ENCODE results near the gene NOS2.

The NOS2 gene

GRCh38 chr17:27818401-27819105, 18.2 kb upstream of the NOS2 start:
- no peak for DNase-seq

- DNase-seq = no peak
Observed at GRCh38 chr17:27817731-27818130, 17.4 kb upstream of the NOS2 start.

- no peak for DNase-seq
Observed at GRCh38 chr17:27816946-27817345, 16.6 kb upstream of the NOS2 start.

- no peak for DNase-seq
Observed at GRCh38 chr17:27811961-27812360, 11.6 kb upstream of the NOS2 start.

- DNase-seq = no peak
Observed at GRCh38 chr17:27810902-27811557, 10.7 kb upstream of the NOS2 start.

GRCh38 chr17:27810211-27810901, 10.0 kb upstream of the NOS2 start:
- DNase-seq = no peak

GRCh38 chr17:27809555-27809954, 9.2 kb upstream of the NOS2 start:
- no peak for DNase-seq

GRCh38 chr17:27808628-27809027, 8.3 kb upstream of the NOS2 start:
- DNase-seq = no peak

GRCh38 chr17:27807567-27808470, 7.5 kb upstream of the NOS2 start:
- peak; percentile 56 for DNase-seq

- peak; percentile 80 for DNase-seq
Observed at GRCh38 chr17:27805520-27806146, 5.3 kb upstream of the NOS2 start.

GRCh38 chr17:27804113-27804512, 3.8 kb upstream of the NOS2 start:
- no peak for DNase-seq

- no peak for DNase-seq
Observed at GRCh38 chr17:27802962-27803680, 2.8 kb upstream of the NOS2 start.

- DNase-seq = no peak
Observed at GRCh38 chr17:27802033-27802432, 1.7 kb upstream of the NOS2 start.

GRCh38 chr17:27798376-27798775, 2.0 kb downstream of the NOS2 start:
- DNase-seq = no peak

- DNase-seq = no peak
Observed at GRCh38 chr17:27797390-27798091, 2.8 kb downstream of the NOS2 start.

GRCh38 chr17:27793906-27794569, 6.3 kb downstream of the NOS2 start:
- no peak for DNase-seq

- DNase-seq = no peak
Observed at GRCh38 chr17:27793168-27793905, 7.0 kb downstream of the NOS2 start.

GRCh38 chr17:27792095-27792494, 8.2 kb downstream of the NOS2 start:
- DNase-seq = no peak

- DNase-seq = no peak
Observed at GRCh38 chr17:27788919-27789318, 11.4 kb downstream of the NOS2 start.

All from activated gamma-delta T cell treated with Interleukin-2 at 50 U/mL for 16 hours (primary cell).